HG03097 (cell line): ENCODE measurements around the gene FKBP14.
A peak's percentile ranks its signal among the peaks of the same experiment; 100 is the strongest.
"Not testable (repeated sequence)": the region's sequence is repeated elsewhere in the genome, so short reads cannot be mapped to it uniquely, and the experiment has no call there.

Source experiments
- ATAC-seq: cut with Tn5 transposase; IDR thresholded peaks from one replicate; pipeline ENCODE4 v1.9.1; 2021; ENCODE audit not compliant: unreplicated experiment, low FRiP score

The FKBP14 gene

DNA sequence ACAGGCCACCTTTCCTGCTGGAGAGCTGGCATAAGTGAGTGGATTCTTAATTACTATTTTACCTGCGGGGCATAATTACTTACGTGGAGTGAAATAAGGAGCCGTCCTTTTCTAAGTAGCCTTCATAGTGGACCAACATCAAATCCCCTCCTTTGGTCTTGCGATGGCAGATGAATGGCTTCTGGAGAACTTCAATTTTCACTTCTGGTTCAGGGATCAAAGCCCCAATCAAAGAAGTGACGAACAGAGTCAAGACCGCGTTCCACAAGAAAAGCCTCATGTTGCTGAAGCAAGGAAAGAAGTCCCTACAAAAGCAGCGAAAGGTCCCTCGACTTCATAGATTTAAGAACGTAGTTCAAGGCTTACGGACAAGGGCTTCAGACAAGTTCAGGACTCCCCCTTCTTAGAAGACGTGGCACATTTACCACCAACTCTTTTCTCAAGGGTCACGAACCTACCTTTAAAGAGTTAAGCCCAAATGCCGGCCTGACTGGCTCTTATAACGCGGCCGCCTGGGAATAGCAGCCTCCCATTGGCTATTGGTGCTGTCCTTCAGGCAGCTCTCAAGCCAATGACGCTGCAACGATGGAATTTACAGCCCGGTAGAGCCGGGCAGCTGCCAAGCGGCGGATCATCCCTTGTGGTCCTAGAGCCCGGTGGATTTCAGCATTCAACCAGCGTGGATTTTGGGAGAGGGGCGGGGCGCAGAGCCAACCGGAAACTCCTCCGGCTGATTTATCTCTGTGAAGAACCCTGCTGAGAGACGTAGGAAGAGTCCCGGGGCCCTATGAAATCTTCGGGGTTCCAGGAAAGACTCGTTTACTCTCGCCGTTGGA is at the start of gene FKBP14:
TSS of gene FKBP14 (minus strand) at position 474 of the 836 bp plus-strand sequence. CDS start at position 280, 194 bp downstream.
- peak; percentile 76 for ATAC-seq

DNA sequence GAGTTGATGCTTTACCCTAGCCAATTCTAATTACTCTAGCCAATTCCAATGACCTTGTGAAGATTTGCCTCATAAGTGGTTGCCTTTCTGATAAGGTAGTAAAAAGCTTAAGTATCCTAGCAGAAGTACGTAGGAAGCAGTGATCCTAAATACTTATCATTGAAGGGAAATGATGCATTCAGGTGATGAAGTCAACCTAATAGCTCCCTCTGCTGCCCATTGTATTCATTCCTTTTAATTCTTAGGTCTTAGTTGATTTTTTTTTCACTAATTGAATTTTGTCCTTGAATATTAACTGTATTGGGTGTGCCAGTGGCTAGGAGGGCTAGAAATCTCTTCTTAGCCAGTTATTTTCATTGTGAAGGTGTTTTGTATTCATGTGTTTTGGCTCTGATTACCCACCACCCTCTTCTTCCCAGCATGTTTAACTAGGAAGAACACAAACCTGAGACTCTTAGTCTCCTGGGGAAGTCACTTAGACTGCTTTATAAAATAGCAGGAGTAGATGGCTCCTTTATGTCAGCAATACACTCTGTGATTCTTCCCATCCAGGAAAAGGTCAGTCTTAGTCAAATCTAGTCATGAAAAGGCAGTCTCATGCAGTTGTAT is 48.0 kb upstream of the FKBP14 start:
- ATAC-seq = no peak

DNA sequence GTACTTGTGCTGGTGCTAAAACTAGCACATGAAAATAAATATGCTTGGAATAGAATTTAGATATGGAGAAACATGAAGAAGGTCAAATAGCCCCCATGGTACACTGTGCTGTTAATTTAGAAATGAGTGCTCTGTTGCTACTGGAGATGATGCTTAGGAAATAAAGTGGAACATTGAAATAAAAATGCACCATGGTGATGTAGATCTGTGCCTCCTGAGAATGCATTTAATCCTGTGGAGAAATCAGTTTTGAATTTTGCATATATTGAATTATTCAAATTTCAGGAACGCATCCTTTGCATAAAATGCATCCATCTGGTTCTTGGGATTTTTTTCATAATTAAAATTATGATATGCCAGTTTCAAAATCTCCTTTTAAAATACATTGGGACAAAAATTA is 46.2 kb upstream of the FKBP14 start:
- ATAC-seq = no peak

GRCh38 chr7:30070052-30070451 is 43.5 kb upstream of the FKBP14 start:
- ATAC-seq = no peak

- no peak for ATAC-seq
These were observed 42.8 kb upstream of the FKBP14 start for GRCh38 chr7:30069096-30069867.

GRCh38 chr7:30068117-30068516 is 41.6 kb upstream of the FKBP14 start:
- no peak for ATAC-seq

GRCh38 chr7:30066687-30067086 is 40.2 kb upstream of the FKBP14 start:
- no peak for ATAC-seq

GRCh38 chr7:30065746-30066145 is 39.2 kb upstream of the FKBP14 start:
- no peak for ATAC-seq

- ATAC-seq = no peak
These were observed 36.1 kb upstream of the FKBP14 start for GRCh38 chr7:30062587-30062986.

DNA sequence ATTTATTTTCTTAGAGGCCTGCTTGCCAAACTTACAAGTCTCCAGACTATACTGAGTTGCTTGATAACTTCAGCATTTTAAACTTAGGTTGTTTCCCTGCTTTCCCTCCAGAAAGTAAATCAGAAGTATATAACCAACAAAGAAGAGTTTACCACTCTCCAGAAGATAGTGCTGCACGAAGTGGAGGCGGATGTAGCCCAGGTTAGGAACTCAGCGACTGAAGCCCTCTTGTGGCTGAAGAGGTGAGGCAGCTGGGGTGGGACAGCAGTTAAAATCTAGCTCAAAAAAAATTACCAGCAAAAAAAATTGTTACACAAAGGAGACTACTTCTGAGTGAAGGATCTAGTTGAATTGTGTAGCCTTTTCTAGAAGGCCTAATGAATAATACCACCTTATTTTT is 35.3 kb upstream of the FKBP14 start:
- ATAC-seq = not testable (repeated sequence)

DNA sequence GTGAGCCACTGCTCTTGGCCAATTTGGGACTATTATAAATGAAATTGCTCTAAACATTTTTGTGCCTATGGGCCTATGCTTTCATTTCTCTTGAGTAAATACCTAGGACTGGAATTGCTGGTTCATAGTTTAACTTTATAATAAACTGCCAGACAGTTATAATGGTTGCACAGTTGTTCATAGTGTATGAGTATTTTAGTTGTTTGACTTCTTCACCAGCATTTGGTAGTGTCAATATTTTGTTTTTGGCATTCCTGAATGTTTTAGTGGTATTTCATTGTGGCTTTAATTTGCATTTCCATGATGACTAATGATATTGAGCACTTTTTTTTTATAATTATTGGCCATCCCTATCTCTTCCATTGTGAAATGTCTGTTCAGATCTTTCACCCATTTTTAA is 31.2 kb upstream of the FKBP14 start:
- no peak for ATAC-seq

- ATAC-seq = no peak
These were observed 26.6 kb upstream of the FKBP14 start for GRCh38 chr7:30053068-30053467.

- no peak for ATAC-seq
These were observed 22.7 kb upstream of the FKBP14 start for GRCh38 chr7:30049173-30049572.

GRCh38 chr7:30048582-30048981 is 22.1 kb upstream of the FKBP14 start:
- no peak for ATAC-seq

DNA sequence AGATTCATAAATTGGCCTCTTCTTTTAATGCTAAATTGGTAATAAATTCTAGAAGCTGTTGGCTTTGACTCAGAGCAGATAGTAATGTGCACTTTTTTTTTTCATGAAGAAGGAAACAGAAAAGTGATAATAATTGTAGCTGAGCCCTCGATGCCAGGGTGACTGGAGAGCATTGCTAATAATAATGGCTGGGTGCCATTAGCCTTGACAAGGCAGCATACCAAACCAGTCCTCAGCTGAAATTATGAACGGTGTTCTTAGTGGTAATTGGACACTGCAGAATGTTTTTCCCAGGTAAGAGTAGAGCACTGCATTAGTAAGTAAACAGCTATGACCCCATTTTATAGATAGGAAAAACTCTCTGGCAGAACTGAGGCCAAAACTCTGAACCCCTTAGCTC is 20.6 kb upstream of the FKBP14 start:
- ATAC-seq = no peak

GRCh38 chr7:30046127-30046770 is 19.7 kb upstream of the FKBP14 start:
- ATAC-seq = no peak

- ATAC-seq = no peak
These were observed 15.2 kb upstream of the FKBP14 start for GRCh38 chr7:30041526-30042269.

GRCh38 chr7:30040938-30041337 is 14.4 kb upstream of the FKBP14 start:
- ATAC-seq = no peak

DNA sequence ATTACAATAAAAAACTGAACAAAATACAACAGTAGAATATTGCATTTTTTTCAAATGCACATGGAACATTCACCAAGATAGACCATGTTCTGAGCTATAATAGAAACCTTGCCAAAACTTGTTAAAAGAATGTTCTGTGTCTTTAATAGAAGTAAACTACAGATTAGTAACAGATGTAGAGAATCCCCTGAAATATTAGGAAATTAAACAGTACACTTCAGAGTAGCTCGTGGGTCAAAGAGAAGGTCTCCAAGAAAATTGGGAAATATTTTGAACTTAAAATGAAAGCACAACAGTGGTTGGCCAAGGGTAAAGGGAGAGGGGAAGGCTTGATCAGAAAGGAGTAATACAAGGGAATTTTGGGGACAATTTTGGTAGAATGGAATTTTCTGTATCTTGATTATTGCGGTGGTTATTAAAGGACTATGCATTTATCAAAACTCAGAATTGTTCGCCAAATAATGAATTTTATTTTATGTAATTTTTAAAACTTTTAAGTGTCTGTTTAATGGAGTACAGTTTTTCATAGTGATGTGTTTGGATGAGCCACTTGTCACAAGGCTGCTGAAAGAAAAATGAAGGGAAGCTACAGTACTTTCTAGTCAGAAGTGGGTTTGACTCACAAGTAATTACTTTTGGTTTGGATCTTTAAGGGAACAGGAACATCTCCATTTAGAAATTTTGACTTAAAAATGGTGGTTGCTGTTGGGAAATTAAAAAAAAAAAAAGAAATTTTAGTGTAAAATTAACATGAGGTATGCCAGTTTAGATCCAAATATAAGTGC is 11.9 kb upstream of the FKBP14 start:
- no peak for ATAC-seq
